Measurements from ENCODE around the gene HTRA3. TPM values are rescaled to one million over a fixed set of nuclear protein-coding genes. Genes with fewer than 3 reads are reported as not detected.

The HTRA3 gene
- total and polyA plus RNA-seq, 2 donors, result 1.5 to 2.1 TPM

DNA sequence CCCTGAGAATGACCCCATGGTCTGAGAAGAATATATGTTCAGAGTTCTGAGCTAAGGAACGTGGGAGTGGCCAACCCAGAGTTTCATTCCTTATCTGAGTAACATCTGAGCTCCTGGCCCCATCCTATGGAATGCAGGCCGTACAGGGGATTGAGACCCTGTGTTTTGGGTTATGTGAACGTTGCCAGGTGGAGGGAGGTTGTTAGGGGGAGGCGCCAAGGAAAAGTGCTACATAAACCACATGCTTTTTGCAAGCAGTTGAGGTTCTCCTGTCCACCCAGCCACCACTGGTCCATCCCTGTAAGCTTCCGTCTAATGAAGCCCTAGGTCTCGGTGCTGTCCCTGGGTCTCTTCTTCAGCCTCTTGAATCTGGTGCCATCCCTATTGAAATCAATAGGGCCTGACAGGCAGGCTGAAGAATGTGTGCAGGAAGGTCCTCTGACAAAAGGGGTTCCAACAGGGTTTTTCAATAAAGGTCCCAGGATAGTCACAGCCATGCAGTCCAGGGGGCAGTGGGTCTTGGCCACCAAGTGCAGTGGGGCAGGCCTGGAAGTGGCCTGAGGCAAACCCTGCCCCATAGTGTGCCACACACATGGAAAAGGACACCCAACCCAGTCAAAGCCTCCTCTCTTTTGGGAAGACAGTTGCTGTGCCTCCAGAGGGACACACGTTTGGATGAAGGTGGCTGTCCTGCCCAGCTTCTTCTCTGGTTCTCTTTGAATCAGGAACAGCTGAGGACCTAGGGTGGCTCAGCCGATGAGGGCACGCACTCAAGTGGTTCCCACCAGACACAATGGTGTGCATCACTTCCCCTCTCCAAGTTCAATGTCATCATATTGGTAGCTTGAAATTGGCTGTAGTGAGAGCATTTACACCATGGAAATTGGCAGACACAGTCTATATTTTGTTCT is 53.5 kb downstream of the HTRA3 start:
- Histone ChIP-seq H3K4me3 (ENCODE audit: low read length in 2 of 2) (no peak overlapping the region), H3K27me3 (ENCODE audit: control insufficient read depth in 2 of 2, insufficient read depth in 1 of 2, low read length in 1 of 2) (no peaks in the 10 kb centered on the region), H3K9me3 (ENCODE audit: control insufficient read depth in 2 of 2, insufficient read depth in 1 of 2, low read length in 1 of 2) (peaks cover 0 to 8% of the 10 kb centered on the region in 2 donors), H3K4me1 (ENCODE audit: control insufficient read depth in 2 of 2, insufficient read depth in 2 of 2, low read length in 2 of 2) (peaks cover 0 to 8% of the 10 kb centered on the region in 2 donors), H3K36me3 (ENCODE audit: control insufficient read depth in 2 of 2, insufficient read depth in 2 of 2, low read length in 1 of 2) (no peaks in the 10 kb centered on the region), H3K27ac (ENCODE audit: low read depth in 1 of 2, low read length in 1 of 2) (no peak overlapping the region)
- WGBS, result 93% methylated on average over 9 of the region's 9 CpGs
- DNase-seq (ENCODE audit: low read depth in 6 of 9, low spot score in 9 of 9), result no peak

DNA sequence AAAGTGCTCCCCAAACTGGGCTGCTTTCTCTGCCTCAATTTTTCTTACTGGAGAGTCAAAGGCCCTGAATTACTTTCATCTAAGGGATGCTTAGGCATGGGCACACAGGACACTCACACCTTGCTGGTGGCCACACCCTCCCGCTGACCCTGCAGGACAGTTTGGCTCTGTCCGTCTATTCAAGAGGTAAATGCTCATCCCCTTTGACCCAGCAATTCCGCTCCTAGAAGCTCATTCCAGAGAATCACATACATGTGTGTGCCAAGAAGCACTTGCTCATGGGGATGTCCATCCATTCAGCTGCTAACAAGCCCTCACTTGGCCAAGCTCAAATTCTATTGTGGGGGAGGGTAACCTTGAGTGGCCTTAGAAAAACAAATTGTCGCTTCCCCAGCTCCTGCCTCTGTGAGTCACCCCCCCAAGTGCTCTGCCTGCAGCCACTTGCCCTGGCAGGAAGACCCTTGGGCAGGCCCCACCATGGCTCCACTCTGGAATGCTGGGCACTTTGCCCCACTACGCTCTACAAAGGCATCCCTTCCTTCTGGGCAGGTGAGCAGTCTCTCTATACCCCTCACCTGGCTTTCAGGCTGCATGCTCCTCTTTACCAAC is 54.5 kb downstream of the HTRA3 start:
- Histone ChIP-seq H3K4me3 (ENCODE audit: low read length in 2 of 2) (no peak overlapping the region), H3K27me3 (ENCODE audit: control insufficient read depth in 2 of 2, insufficient read depth in 1 of 2, low read length in 1 of 2) (no peaks in the 10 kb centered on the region), H3K4me1 (ENCODE audit: control insufficient read depth in 2 of 2, insufficient read depth in 2 of 2, low read length in 2 of 2) (peaks cover 0 to 8% of the 10 kb centered on the region in 2 donors), H3K27ac (ENCODE audit: low read depth in 1 of 2, low read length in 1 of 2) (no peak overlapping the region), H3K36me3 (ENCODE audit: control insufficient read depth in 2 of 2, insufficient read depth in 2 of 2, low read length in 1 of 2) (no peaks in the 10 kb centered on the region), H3K9me3 (ENCODE audit: control insufficient read depth in 2 of 2, insufficient read depth in 1 of 2, low read length in 1 of 2) (peaks cover 0 to 8% of the 10 kb centered on the region in 2 donors)
- no peak for DNase-seq (ENCODE audit: low read depth in 6 of 9, low spot score in 9 of 9)
- 78% methylated on average over 5 of the region's 5 CpGs for WGBS

GRCh38 chr4:8324640-8325239 is 55.2 kb downstream of the HTRA3 start:
- 80% methylated on average over 6 of the region's 6 CpGs for WGBS
- Histone ChIP-seq H3K9me3 (ENCODE audit: control insufficient read depth in 2 of 2, insufficient read depth in 1 of 2, low read length in 1 of 2) (peaks cover 0 to 8% of the 10 kb centered on the region in 2 donors), H3K27me3 (ENCODE audit: control insufficient read depth in 2 of 2, insufficient read depth in 1 of 2, low read length in 1 of 2) (no peaks in the 10 kb centered on the region), H3K36me3 (ENCODE audit: control insufficient read depth in 2 of 2, insufficient read depth in 2 of 2, low read length in 1 of 2) (no peaks in the 10 kb centered on the region), H3K4me1 (ENCODE audit: control insufficient read depth in 2 of 2, insufficient read depth in 2 of 2, low read length in 2 of 2) (peaks cover 0 to 8% of the 10 kb centered on the region in 2 donors), H3K27ac (ENCODE audit: low read depth in 1 of 2, low read length in 1 of 2) (no peak overlapping the region), H3K4me3 (ENCODE audit: low read length in 2 of 2) (no peak overlapping the region)
- no peak for DNase-seq (ENCODE audit: low read depth in 6 of 9, low spot score in 9 of 9)

GRCh38 chr4:8325291-8325973 is 55.9 kb downstream of the HTRA3 start:
- Histone ChIP-seq H3K4me3 (ENCODE audit: low read length in 2 of 2) (no peak overlapping the region), H3K27me3 (ENCODE audit: control insufficient read depth in 2 of 2, insufficient read depth in 1 of 2, low read length in 1 of 2) (no peaks in the 10 kb centered on the region), H3K4me1 (ENCODE audit: control insufficient read depth in 2 of 2, insufficient read depth in 2 of 2, low read length in 2 of 2) (peaks cover 0 to 1% of the 10 kb centered on the region in 2 donors), H3K36me3 (ENCODE audit: control insufficient read depth in 2 of 2, insufficient read depth in 2 of 2, low read length in 1 of 2) (no peaks in the 10 kb centered on the region), H3K9me3 (ENCODE audit: control insufficient read depth in 2 of 2, insufficient read depth in 1 of 2, low read length in 1 of 2) (peaks cover 0 to 8% of the 10 kb centered on the region in 2 donors), H3K27ac (ENCODE audit: low read depth in 1 of 2, low read length in 1 of 2) (no peak overlapping the region)
- no peak for DNase-seq (ENCODE audit: low read depth in 6 of 9, low spot score in 9 of 9)
- 74% methylated on average over 8 of the region's 8 CpGs for WGBS

DNA sequence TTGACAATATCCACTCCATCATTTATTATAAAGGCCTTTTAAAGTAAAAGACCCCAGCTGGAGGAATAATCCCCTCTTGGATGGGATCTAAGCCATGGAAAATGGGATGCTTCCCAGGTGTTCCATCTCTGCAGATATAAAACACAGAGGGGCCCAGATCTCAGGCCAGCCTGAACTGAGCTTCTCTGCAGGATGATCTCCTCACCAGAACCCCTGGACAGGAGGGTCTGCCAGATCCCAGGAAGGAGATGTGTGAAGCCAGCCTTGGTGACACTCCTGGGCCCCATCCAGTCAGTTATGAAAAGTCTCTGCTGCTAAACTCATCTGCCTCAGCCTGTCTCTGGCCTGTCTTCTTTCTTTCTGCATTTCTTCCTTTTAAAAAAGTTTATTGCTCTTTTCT is 56.7 kb downstream of the HTRA3 start:
- H3K9me3 ChIP-seq (ENCODE audit: control insufficient read depth in 2 of 2, insufficient read depth in 1 of 2, low read length in 1 of 2), result peaks cover 0 to 8% of the 10 kb centered on the region in 2 donors
- no peaks in the 10 kb centered on the region for H3K27me3 ChIP-seq (ENCODE audit: control insufficient read depth in 2 of 2, insufficient read depth in 1 of 2, low read length in 1 of 2)
- H3K4me1 ChIP-seq (ENCODE audit: control insufficient read depth in 2 of 2, insufficient read depth in 2 of 2, low read length in 2 of 2), result no peaks in the 10 kb centered on the region
- DNase-seq (ENCODE audit: low read depth in 6 of 9, low spot score in 9 of 9), result no peak
- H3K36me3 ChIP-seq (ENCODE audit: control insufficient read depth in 2 of 2, insufficient read depth in 2 of 2, low read length in 1 of 2), result no peaks in the 10 kb centered on the region
- no peak overlapping the region for H3K4me3 ChIP-seq (ENCODE audit: low read length in 2 of 2)
- H3K27ac ChIP-seq (ENCODE audit: low read depth in 1 of 2, low read length in 1 of 2), result no peak overlapping the region

GRCh38 chr4:8328456-8328855 is 58.9 kb downstream of the HTRA3 start:
- Histone ChIP-seq H3K27ac (ENCODE audit: low read depth in 1 of 2, low read length in 1 of 2) (no peak overlapping the region), H3K4me1 (ENCODE audit: control insufficient read depth in 2 of 2, insufficient read depth in 2 of 2, low read length in 2 of 2) (no peaks in the 10 kb centered on the region), H3K36me3 (ENCODE audit: control insufficient read depth in 2 of 2, insufficient read depth in 2 of 2, low read length in 1 of 2) (no peaks in the 10 kb centered on the region), H3K9me3 (ENCODE audit: control insufficient read depth in 2 of 2, insufficient read depth in 1 of 2, low read length in 1 of 2) (peaks cover 1 to 15% of the 10 kb centered on the region in 2 donors), H3K27me3 (ENCODE audit: control insufficient read depth in 2 of 2, insufficient read depth in 1 of 2, low read length in 1 of 2) (no peaks in the 10 kb centered on the region), H3K4me3 (ENCODE audit: low read length in 2 of 2) (no peak overlapping the region)
- no peak for DNase-seq (ENCODE audit: low read depth in 6 of 9, low spot score in 9 of 9)
- 80% methylated on average over 3 of the region's 3 CpGs for WGBS

DNA sequence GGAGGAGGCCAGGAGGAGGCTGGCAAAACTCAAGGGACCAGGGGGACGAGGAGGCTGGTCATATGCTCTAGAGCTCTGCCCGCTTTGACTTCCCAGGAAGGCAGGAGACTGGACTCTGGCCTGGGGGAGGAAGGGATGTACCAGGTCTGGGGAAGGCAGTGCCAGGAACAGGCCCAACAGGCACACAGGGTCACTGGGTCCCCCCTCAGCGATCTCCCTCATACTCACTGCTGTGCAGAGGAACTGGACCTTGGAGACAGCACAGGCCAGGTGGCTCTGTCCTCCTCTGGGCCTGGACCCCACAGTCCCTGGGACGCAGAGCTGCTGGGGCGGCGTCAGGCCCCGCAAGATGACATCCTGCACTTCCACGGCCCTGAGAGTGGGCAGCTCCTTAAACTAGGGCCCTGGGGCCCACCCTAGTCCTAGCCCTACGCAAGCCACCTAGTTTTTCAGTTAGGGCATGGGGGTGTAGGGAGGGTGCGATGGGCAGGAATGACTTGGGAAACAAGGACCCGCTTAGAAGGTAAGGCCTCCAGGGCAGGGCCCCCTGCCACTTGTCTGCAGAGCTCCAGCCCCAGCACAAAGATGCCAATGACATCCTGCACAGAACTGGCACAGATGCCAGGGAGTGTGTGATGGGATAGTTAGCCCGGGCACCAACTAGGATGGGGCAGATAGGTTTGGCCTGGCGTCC is 59.5 kb downstream of the HTRA3 start:
- Histone ChIP-seq H3K9me3 (ENCODE audit: control insufficient read depth in 2 of 2, insufficient read depth in 1 of 2, low read length in 1 of 2) (peaks cover 1 to 11% of the 10 kb centered on the region in 2 donors), H3K36me3 (ENCODE audit: control insufficient read depth in 2 of 2, insufficient read depth in 2 of 2, low read length in 1 of 2) (no peaks in the 10 kb centered on the region), H3K4me3 (ENCODE audit: low read length in 2 of 2) (no peak overlapping the region), H3K27me3 (ENCODE audit: control insufficient read depth in 2 of 2, insufficient read depth in 1 of 2, low read length in 1 of 2) (no peaks in the 10 kb centered on the region), H3K4me1 (ENCODE audit: control insufficient read depth in 2 of 2, insufficient read depth in 2 of 2, low read length in 2 of 2) (no peaks in the 10 kb centered on the region), H3K27ac (ENCODE audit: low read depth in 1 of 2, low read length in 1 of 2) (no peak overlapping the region)
- DNase-seq (ENCODE audit: low read depth in 6 of 9, low spot score in 9 of 9), result no peak
- WGBS, result 93% methylated on average over 13 of the region's 13 CpGs

DNA sequence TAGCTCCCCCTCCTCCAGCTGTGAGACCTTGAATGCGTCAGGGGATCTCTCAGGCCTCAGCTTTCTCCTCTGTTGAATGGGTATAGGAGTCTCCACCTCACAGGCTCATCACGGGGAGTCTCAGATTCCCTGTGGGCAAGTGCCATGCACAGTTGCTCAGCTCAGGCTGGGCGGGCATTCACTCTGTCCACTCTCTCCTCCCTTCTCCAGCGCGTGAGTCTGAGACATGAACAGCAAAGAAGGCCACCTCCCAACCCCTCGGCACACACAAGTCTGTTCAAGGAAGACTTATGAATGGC is 60.0 kb downstream of the HTRA3 start:
- H3K27me3 ChIP-seq (ENCODE audit: control insufficient read depth in 2 of 2, insufficient read depth in 1 of 2, low read length in 1 of 2), result no peaks in the 10 kb centered on the region
- H3K9me3 ChIP-seq (ENCODE audit: control insufficient read depth in 2 of 2, insufficient read depth in 1 of 2, low read length in 1 of 2), result peaks cover 1 to 8% of the 10 kb centered on the region in 2 donors
- no peak for DNase-seq (ENCODE audit: low read depth in 6 of 9, low spot score in 9 of 9)
- H3K36me3 ChIP-seq (ENCODE audit: control insufficient read depth in 2 of 2, insufficient read depth in 2 of 2, low read length in 1 of 2), result no peaks in the 10 kb centered on the region
- no peak overlapping the region for H3K27ac ChIP-seq (ENCODE audit: low read depth in 1 of 2, low read length in 1 of 2)
- 80% methylated on average over 6 of the region's 6 CpGs for WGBS
- no peaks in the 10 kb centered on the region for H3K4me1 ChIP-seq (ENCODE audit: control insufficient read depth in 2 of 2, insufficient read depth in 2 of 2, low read length in 2 of 2)
- no peak overlapping the region for H3K4me3 ChIP-seq (ENCODE audit: low read length in 2 of 2)

Data from thymus (tissue), 11 donors.